Measurements from ENCODE around the gene NUP93.
"Not testable (repeated sequence)": the region's sequence is repeated elsewhere in the genome, so short reads cannot be mapped to it uniquely, and the experiment has no call there.

NUP93 gene

DNA sequence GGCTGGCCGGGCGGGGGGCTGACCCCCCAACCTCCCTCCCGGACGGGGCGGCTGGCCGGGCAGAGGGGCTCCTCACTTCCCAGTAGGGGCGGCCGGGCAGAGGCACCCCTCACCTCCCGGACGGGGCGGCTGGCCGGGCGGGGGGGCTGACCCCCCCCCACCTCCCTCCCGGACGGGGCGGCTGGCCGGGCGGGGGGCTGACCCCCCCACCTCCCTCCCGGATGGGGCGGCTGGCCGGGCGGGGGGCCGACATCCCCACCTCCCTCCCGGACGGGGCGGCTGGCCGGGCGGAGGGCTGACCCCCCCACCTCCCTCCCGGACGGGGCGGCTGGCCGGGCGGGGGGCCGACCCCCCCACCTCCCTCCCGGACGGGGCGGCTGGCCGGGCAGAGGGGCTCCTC is 9.4 kb downstream of the NUP93 start:
- H3K27me3 ChIP-seq (replicated peaks; ENCODE audit: control insufficient read depth, insufficient read depth, low read length, poor library complexity, severe bottlenecking); H3K4me1 ChIP-seq (ENCODE audit: control insufficient read depth, insufficient read depth, low read length, poor library complexity, severe bottlenecking); H3K27ac ChIP-seq (ENCODE audit: insufficient read depth, low read length, poor library complexity, severe bottlenecking); DNase-seq; H3K36me3 ChIP-seq (ENCODE audit: control insufficient read depth, insufficient read depth, low read length); H3K9me3 ChIP-seq (ENCODE audit: control insufficient read depth, low read length); H3K4me3 ChIP-seq (ENCODE audit: insufficient read depth, low read depth, low read length, poor library complexity, severe bottlenecking): not testable (repeated sequence)

- no peaks in the 10 kb centered on the region for H3K4me1 ChIP-seq (ENCODE audit: control insufficient read depth, insufficient read depth, low read length, poor library complexity, severe bottlenecking)
- H3K27ac ChIP-seq (ENCODE audit: insufficient read depth, low read length, poor library complexity, severe bottlenecking): no peak overlapping the region
- no peaks in the 10 kb centered on the region for H3K27me3 ChIP-seq (replicated peaks; ENCODE audit: control insufficient read depth, insufficient read depth, low read length, poor library complexity, severe bottlenecking)
- no peak for DNase-seq
- H3K36me3 ChIP-seq (ENCODE audit: control insufficient read depth, insufficient read depth, low read length): no peaks in the 10 kb centered on the region
- H3K9me3 ChIP-seq (ENCODE audit: control insufficient read depth, low read length): no peaks in the 10 kb centered on the region
- no peak overlapping the region for H3K4me3 ChIP-seq (ENCODE audit: insufficient read depth, low read depth, low read length, poor library complexity, severe bottlenecking)
Measured at GRCh38 chr16:56741399-56741798, 11.5 kb downstream of the NUP93 start.

GRCh38 chr16:56742030-56742984 is 12.4 kb downstream of the NUP93 start:
- Histone ChIP-seq H3K9me3 (ENCODE audit: control insufficient read depth, low read length) (no peaks in the 10 kb centered on the region), H3K27ac (ENCODE audit: insufficient read depth, low read length, poor library complexity, severe bottlenecking) (no peak overlapping the region), H3K4me3 (ENCODE audit: insufficient read depth, low read depth, low read length, poor library complexity, severe bottlenecking) (no peak overlapping the region), H3K36me3 (ENCODE audit: control insufficient read depth, insufficient read depth, low read length) (no peaks in the 10 kb centered on the region), H3K27me3 (replicated peaks; ENCODE audit: control insufficient read depth, insufficient read depth, low read length, poor library complexity, severe bottlenecking) (no peaks in the 10 kb centered on the region), H3K4me1 (ENCODE audit: control insufficient read depth, insufficient read depth, low read length, poor library complexity, severe bottlenecking) (no peaks in the 10 kb centered on the region)
- no peak for DNase-seq

- Histone ChIP-seq H3K4me1 (ENCODE audit: control insufficient read depth, insufficient read depth, low read length, poor library complexity, severe bottlenecking) (no peaks in the 10 kb centered on the region), H3K9me3 (ENCODE audit: control insufficient read depth, low read length) (no peaks in the 10 kb centered on the region), H3K4me3 (ENCODE audit: insufficient read depth, low read depth, low read length, poor library complexity, severe bottlenecking) (no peak overlapping the region), H3K27me3 (replicated peaks; ENCODE audit: control insufficient read depth, insufficient read depth, low read length, poor library complexity, severe bottlenecking) (no peaks in the 10 kb centered on the region), H3K36me3 (ENCODE audit: control insufficient read depth, insufficient read depth, low read length) (peaks cover 8% of the 10 kb centered on the region), H3K27ac (ENCODE audit: insufficient read depth, low read length, poor library complexity, severe bottlenecking) (no peak overlapping the region)
- DNase-seq: no peak
Measured at GRCh38 chr16:56743840-56744239, 13.9 kb downstream of the NUP93 start.

GRCh38 chr16:56744996-56745640 is 15.2 kb downstream of the NUP93 start:
- Histone ChIP-seq H3K9me3 (ENCODE audit: control insufficient read depth, low read length) (no peaks in the 10 kb centered on the region), H3K27ac (ENCODE audit: insufficient read depth, low read length, poor library complexity, severe bottlenecking) (no peak overlapping the region), H3K4me1 (ENCODE audit: control insufficient read depth, insufficient read depth, low read length, poor library complexity, severe bottlenecking) (no peaks in the 10 kb centered on the region), H3K36me3 (ENCODE audit: control insufficient read depth, insufficient read depth, low read length) (peaks cover 15% of the 10 kb centered on the region), H3K27me3 (replicated peaks; ENCODE audit: control insufficient read depth, insufficient read depth, low read length, poor library complexity, severe bottlenecking) (no peaks in the 10 kb centered on the region), H3K4me3 (ENCODE audit: insufficient read depth, low read depth, low read length, poor library complexity, severe bottlenecking) (no peak overlapping the region)
- DNase-seq: no peak

DNA sequence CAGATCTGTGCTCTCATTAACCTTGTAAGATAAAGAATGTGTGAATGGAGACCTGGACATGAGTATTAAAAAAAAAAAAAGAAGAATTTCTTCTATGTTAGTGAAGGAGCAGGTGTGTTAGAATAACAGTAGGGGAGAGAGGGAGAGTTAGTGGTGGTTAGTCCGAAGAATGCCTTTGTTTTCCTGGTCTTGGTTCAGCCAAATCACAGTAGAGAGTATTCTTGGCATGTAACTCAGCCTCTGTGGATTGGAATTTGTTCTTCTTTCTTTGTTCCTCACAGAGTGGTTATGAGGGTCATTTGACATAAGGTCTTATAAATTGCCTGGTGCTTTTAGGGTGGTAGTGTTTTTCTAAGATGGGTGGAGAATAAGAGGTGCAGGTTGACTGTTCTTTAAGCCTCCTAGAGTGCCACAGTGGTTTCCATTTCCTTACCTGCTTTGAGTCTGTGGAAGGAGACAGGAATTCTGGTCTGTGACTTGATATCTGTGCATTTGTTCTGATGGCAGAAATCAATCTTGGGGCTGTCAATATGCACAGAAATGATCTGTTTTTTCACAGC is 17.6 kb downstream of the NUP93 start:
- H3K4me1 ChIP-seq (ENCODE audit: control insufficient read depth, insufficient read depth, low read length, poor library complexity, severe bottlenecking): no peaks in the 10 kb centered on the region
- no peak overlapping the region for H3K27ac ChIP-seq (ENCODE audit: insufficient read depth, low read length, poor library complexity, severe bottlenecking)
- no peaks in the 10 kb centered on the region for H3K27me3 ChIP-seq (replicated peaks; ENCODE audit: control insufficient read depth, insufficient read depth, low read length, poor library complexity, severe bottlenecking)
- no peak overlapping the region for H3K4me3 ChIP-seq (ENCODE audit: insufficient read depth, low read depth, low read length, poor library complexity, severe bottlenecking)
- no peaks in the 10 kb centered on the region for H3K9me3 ChIP-seq (ENCODE audit: control insufficient read depth, low read length)
- no peak for DNase-seq
- H3K36me3 ChIP-seq (ENCODE audit: control insufficient read depth, insufficient read depth, low read length): peaks cover 15% of the 10 kb centered on the region

- Histone ChIP-seq H3K27ac (ENCODE audit: insufficient read depth, low read length, poor library complexity, severe bottlenecking) (no peak overlapping the region), H3K4me1 (ENCODE audit: control insufficient read depth, insufficient read depth, low read length, poor library complexity, severe bottlenecking) (no peaks in the 10 kb centered on the region), H3K36me3 (ENCODE audit: control insufficient read depth, insufficient read depth, low read length) (peaks cover 15% of the 10 kb centered on the region), H3K27me3 (replicated peaks; ENCODE audit: control insufficient read depth, insufficient read depth, low read length, poor library complexity, severe bottlenecking) (no peaks in the 10 kb centered on the region), H3K9me3 (ENCODE audit: control insufficient read depth, low read length) (no peaks in the 10 kb centered on the region), H3K4me3 (ENCODE audit: insufficient read depth, low read depth, low read length, poor library complexity, severe bottlenecking) (no peak overlapping the region)
- DNase-seq: no peak
Measured at GRCh38 chr16:56748191-56748590, 18.3 kb downstream of the NUP93 start.

DNA sequence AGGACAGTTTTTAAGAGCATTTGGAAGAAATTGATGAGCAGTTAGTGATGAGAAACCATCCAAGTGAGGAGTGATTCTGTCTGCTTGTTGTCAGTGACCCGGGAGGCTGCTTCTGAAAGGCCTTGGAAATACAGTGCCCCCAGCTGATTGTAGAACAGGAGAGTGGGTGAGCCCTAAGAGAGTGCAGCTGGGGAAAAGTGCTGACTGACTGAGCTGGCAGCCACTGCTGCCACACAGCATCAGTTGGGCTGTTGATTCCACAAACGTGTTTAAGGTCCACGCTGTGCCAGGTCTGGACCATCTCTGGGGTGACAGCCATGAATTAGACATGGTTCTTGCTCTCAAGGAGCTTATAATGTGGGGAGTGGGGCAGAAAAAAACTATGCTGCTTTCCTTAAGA is 18.9 kb downstream of the NUP93 start:
- H3K4me3 ChIP-seq (ENCODE audit: insufficient read depth, low read depth, low read length, poor library complexity, severe bottlenecking): no peak overlapping the region
- H3K36me3 ChIP-seq (ENCODE audit: control insufficient read depth, insufficient read depth, low read length): peaks cover 15% of the 10 kb centered on the region
- no peaks in the 10 kb centered on the region for H3K9me3 ChIP-seq (ENCODE audit: control insufficient read depth, low read length)
- no peaks in the 10 kb centered on the region for H3K4me1 ChIP-seq (ENCODE audit: control insufficient read depth, insufficient read depth, low read length, poor library complexity, severe bottlenecking)
- no peaks in the 10 kb centered on the region for H3K27me3 ChIP-seq (replicated peaks; ENCODE audit: control insufficient read depth, insufficient read depth, low read length, poor library complexity, severe bottlenecking)
- no peak for DNase-seq
- H3K27ac ChIP-seq (ENCODE audit: insufficient read depth, low read length, poor library complexity, severe bottlenecking): no peak overlapping the region

DNA sequence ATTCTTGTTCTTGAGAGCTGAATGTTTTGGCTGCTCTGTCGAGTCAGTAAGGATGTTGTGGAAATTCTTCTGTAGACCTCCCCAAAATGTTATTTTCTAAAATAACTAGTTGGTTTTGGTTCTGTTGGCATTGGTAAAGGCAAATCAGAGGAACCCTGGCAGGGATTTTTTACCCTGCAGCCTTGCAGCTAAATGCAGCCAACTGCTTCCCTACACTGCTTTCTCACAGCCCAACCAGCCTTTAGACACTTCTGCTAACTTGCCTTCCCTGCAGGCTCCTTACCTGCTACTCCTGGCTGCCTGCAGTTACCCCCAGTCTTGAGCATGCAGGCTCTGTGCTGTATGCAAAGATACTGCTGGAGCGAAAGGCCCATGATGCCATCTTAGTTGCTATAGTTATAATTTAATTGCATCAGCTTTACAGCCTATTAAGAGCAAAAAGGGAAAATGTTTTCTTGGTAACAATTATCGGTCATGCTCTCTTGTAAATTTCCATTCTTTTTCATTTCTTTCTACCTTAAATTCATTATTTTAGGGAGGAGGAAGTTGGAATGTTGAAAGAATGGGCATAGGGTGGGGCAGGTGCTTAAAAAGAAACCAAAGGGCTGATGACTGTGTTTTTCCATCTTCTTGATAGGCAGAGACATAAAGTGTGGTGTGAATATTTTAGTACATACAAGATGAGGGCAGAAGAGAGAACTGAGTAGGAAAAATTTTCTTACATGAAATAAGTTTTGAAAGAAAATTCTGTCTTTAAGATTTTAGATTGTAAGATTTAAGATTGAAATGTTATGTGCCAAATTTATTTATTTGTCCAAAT is 20.0 kb downstream of the NUP93 start:
- no peak for DNase-seq
- no peaks in the 10 kb centered on the region for H3K9me3 ChIP-seq (ENCODE audit: control insufficient read depth, low read length)
- H3K4me3 ChIP-seq (ENCODE audit: insufficient read depth, low read depth, low read length, poor library complexity, severe bottlenecking): no peak overlapping the region
- no peak overlapping the region for H3K27ac ChIP-seq (ENCODE audit: insufficient read depth, low read length, poor library complexity, severe bottlenecking)
- no peaks in the 10 kb centered on the region for H3K27me3 ChIP-seq (replicated peaks; ENCODE audit: control insufficient read depth, insufficient read depth, low read length, poor library complexity, severe bottlenecking)
- no peaks in the 10 kb centered on the region for H3K4me1 ChIP-seq (ENCODE audit: control insufficient read depth, insufficient read depth, low read length, poor library complexity, severe bottlenecking)
- H3K36me3 ChIP-seq (ENCODE audit: control insufficient read depth, insufficient read depth, low read length): peaks cover 15% of the 10 kb centered on the region
